Neural progenitor cell (in vitro differentiated cells): ENCODE measurements around the gene CLEC9A. TPM values are rescaled to one million over a fixed set of nuclear protein-coding genes. Genes with fewer than 3 reads are reported as not detected.

Experiments
- DNase-seq: peaks from one replicate; pipeline ENCODE4 v3.0.0-alpha.2; 2016; ENCODE audit warnings: low spot score
- H2AFZ ChIP-seq: fragments of 200-600 bp; sonication (generic); replicated peaks from 2 replicates; pipeline ENCODE4 v1.6.1; 2016; ENCODE audit warnings: antibody characterized with exemption
- H3F3A ChIP-seq: fragments of 200-600 bp; sonication (generic); 2 replicates; pipeline ENCODE4 v1.6.1; 2016; ENCODE audit warnings: antibody characterized with exemption, low read depth
- H3K27ac ChIP-seq: fragments of 200-600 bp; sonication (generic); 2 replicates; pipeline ENCODE4 v1.5.1; 2016; ENCODE audit warnings: mild to moderate bottlenecking
- H3K27me3 ChIP-seq: fragments of 200-600 bp; sonication (generic); 2 replicates; pipeline ENCODE4 v1.6.1; 2016; ENCODE audit warnings: mild to moderate bottlenecking, moderate library complexity
- H3K36me3 ChIP-seq: fragments of 200-600 bp; sonication (generic); 2 replicates; pipeline ENCODE4 v1.5.1; 2016
- H3K4me1 ChIP-seq: fragments of 200-600 bp; sonication (generic); 2 replicates; pipeline ENCODE4 v1.6.1; 2016; ENCODE audit warnings: mixed run types
- H3K4me2 ChIP-seq: fragments of 200-600 bp; sonication (generic); 2 replicates; pipeline ENCODE4 v1.6.1; 2016
- H3K4me3 ChIP-seq: fragments of 200-600 bp; sonication (generic); 2 replicates; pipeline ENCODE4 v1.5.1; 2016
- H3K79me2 ChIP-seq: fragments of 200-600 bp; sonication (generic); 2 replicates; pipeline ENCODE4 v1.6.1; 2016; ENCODE audit warnings: low read depth
- H3K9ac ChIP-seq: fragments of 200-600 bp; sonication (generic); 2 replicates; pipeline ENCODE4 v1.6.1; 2016
- H3K9me3 ChIP-seq: fragments of 200-600 bp; sonication (generic); 2 replicates; pipeline ENCODE4 v1.5.1; 2016; ENCODE audit warnings: low read depth
- H4K20me1 ChIP-seq: fragments of 200-600 bp; sonication (generic); 2 replicates; pipeline ENCODE4 v1.6.1; 2016; ENCODE audit warnings: low read depth
- H3K27ac Mint-ChIP-seq: 3 replicates; pipeline ENCODE4 v1.8.0; 2021; ENCODE audit warnings: mixed read lengths
- H3K27me3 Mint-ChIP-seq: 2 replicates; pipeline ENCODE4 v1.8.0; 2022; ENCODE audit warnings: low read depth, mild to moderate bottlenecking, inconsistent platforms, moderate library complexity, mixed read lengths; ENCODE audit not compliant: insufficient read depth
- H3K36me3 Mint-ChIP-seq: 3 replicates; pipeline ENCODE4 v1.8.0; 2021; ENCODE audit warnings: mixed read lengths
- H3K4me1 Mint-ChIP-seq: 3 replicates; pipeline ENCODE4 v1.8.0; 2021; ENCODE audit warnings: mixed read lengths
- H3K4me3 Mint-ChIP-seq: 3 replicates; pipeline ENCODE4 v1.8.0; 2021; ENCODE audit warnings: mild to moderate bottlenecking, moderate library complexity, mixed read lengths
- H3K9me3 Mint-ChIP-seq: 3 replicates; pipeline ENCODE4 v1.8.0; 2020; ENCODE audit warnings: mixed read lengths
- EZH2 ChIP-seq: fragments of 200-600 bp; sonication (generic); IDR thresholded peaks from 2 replicates; pipeline ENCODE4 v1.6.1; 2017; ENCODE audit warnings: antibody characterized with exemption, mild to moderate bottlenecking, moderate library complexity
- EZH2phosphoT487 ChIP-seq: fragments of 200-600 bp; sonication (generic); IDR thresholded peaks from 2 replicates; pipeline ENCODE4 v1.6.1; 2017; ENCODE audit warnings: antibody characterized with exemption
- total RNA-seq: library from RNA; depleted of rRNA; stranded (reverse); fragments of >200 nt; gene quantifications from 2 replicates; pipeline ENCODE4 v1.2.3, GENCODE V29; 2015; ENCODE audit warnings: low replicate concordance
- TF ChIP-seq, protein P1 (sequence below): fragments of 200-600 bp; sonication (generic); IDR thresholded peaks from 2 replicates; pipeline ENCODE4 v1.5.1; 2017; ENCODE audit warnings: antibody characterized with exemption, mild to moderate bottlenecking

The CLEC9A gene
- total RNA-seq, 1 donor from 2014 or later = not detected

DNA sequence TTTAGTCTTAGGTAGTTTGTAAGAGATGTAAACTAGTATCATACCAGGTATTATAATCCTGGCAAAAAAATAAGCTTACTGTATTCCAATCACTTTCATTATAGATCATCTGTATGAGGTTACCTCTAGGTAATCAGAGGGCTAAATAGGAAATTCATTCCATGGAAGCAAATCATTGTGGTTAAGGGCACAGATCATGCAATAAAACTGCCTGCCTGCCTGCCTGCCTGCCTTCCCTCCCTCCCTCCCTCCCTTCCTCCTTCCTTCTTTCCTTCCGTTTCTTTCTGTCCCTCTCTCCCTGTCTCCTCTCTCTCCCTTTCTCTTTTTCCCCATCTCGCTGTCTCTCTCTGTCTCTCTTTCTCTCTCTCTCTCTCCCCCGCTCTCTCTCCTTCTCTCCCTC, 3.2 kb upstream of the CLEC9A start:
- Mint-ChIP-seq H3K27me3 (peaks cover 4% of the 10 kb centered on the region), H3K36me3 (no peaks in the 10 kb centered on the region), H3K27ac (no peak overlapping the region), H3K9me3 (no peaks in the 10 kb centered on the region), H3K4me3 (no peak overlapping the region), H3K4me1 (no peaks in the 10 kb centered on the region)
- Histone ChIP-seq H3K27ac (no peak overlapping the region), H3K4me2 (no peak overlapping the region), H4K20me1 (no peaks in the 10 kb centered on the region), H3K79me2 (no peaks in the 10 kb centered on the region), H2AFZ (no peak overlapping the region), H3K4me3 (no peak overlapping the region), H3K9me3 (no peaks in the 10 kb centered on the region), H3K9ac (no peak overlapping the region), H3K27me3 (no peaks in the 10 kb centered on the region), H3F3A (no peaks in the 10 kb centered on the region), H3K4me1 (no peaks in the 10 kb centered on the region), H3K36me3 (no peaks in the 10 kb centered on the region)
- no peak for DNase-seq
- TF ChIP-seq EZH2 (no peak), EZH2phosphoT487 (no peak)
- TF ChIP-seq, protein P1, sequence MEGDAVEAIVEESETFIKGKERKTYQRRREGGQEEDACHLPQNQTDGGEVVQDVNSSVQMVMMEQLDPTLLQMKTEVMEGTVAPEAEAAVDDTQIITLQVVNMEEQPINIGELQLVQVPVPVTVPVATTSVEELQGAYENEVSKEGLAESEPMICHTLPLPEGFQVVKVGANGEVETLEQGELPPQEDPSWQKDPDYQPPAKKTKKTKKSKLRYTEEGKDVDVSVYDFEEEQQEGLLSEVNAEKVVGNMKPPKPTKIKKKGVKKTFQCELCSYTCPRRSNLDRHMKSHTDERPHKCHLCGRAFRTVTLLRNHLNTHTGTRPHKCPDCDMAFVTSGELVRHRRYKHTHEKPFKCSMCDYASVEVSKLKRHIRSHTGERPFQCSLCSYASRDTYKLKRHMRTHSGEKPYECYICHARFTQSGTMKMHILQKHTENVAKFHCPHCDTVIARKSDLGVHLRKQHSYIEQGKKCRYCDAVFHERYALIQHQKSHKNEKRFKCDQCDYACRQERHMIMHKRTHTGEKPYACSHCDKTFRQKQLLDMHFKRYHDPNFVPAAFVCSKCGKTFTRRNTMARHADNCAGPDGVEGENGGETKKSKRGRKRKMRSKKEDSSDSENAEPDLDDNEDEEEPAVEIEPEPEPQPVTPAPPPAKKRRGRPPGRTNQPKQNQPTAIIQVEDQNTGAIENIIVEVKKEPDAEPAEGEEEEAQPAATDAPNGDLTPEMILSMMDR = no peak

DNA sequence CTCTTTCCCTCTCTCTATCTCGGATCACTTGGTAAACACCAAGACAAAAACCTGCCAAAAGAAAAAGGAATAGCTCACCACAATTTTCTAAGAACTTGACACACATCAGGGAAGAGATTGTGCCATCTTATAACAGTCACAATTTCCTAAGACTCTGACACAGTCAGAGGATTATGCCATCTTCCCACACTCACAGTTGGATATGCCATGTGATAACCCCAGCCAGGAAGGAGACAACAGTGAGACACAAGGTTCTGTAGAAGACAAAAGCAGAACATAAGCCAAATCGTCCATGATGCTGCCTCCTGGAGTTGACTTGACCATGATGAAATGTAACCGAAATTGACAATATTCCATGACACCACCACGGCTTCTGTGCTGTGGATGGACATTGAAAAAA, 2.8 kb upstream of the CLEC9A start:
- H3K4me1 Mint-ChIP-seq = no peaks in the 10 kb centered on the region
- no peak overlapping the region for H3K4me3 Mint-ChIP-seq
- H3K4me2 ChIP-seq = no peak overlapping the region
- no peaks in the 10 kb centered on the region for H3K36me3 ChIP-seq
- no peaks in the 10 kb centered on the region for H3K36me3 Mint-ChIP-seq
- TF ChIP-seq EZH2phosphoT487 = no peak
- H3K9me3 Mint-ChIP-seq = no peaks in the 10 kb centered on the region
- H3K27me3 Mint-ChIP-seq = peaks cover 4% of the 10 kb centered on the region
- H3K4me1 ChIP-seq = no peaks in the 10 kb centered on the region
- no peak overlapping the region for H3K4me3 ChIP-seq
- no peaks in the 10 kb centered on the region for H3K27me3 ChIP-seq
- H3K27ac Mint-ChIP-seq = no peak overlapping the region
- no peak overlapping the region for H2AFZ ChIP-seq
- H3K9me3 ChIP-seq = no peaks in the 10 kb centered on the region
- H3K9ac ChIP-seq = no peak overlapping the region
- H4K20me1 ChIP-seq = no peaks in the 10 kb centered on the region
- no peak for DNase-seq
- no peaks in the 10 kb centered on the region for H3K79me2 ChIP-seq
- H3F3A ChIP-seq = no peaks in the 10 kb centered on the region
- H3K27ac ChIP-seq = no peak overlapping the region

DNA sequence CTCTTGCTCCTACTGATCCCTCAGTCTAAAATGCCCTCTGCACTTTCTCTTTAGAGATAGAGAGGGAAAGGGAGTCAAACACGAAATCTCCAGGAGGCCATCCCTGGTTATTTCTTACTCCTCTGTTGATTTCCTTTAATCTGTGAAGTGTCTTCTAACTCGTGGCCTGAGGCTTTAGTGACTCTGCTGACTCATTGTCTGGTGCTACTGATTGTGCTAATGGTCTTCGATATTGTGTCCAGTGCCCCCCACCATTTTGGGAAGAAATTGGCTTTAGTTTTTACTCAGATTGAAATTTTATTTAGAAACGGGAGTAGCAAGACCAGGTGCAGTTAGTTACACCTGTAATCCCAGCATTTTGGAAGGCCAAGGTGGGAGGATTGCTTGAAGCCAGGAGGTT, 839 bp downstream of the CLEC9A start:
- Histone ChIP-seq H3K79me2 (no peaks in the 10 kb centered on the region), H3K27ac (no peak overlapping the region), H3K9ac (no peak overlapping the region), H3K4me3 (no peak overlapping the region), H2AFZ (no peak overlapping the region), H3F3A (no peaks in the 10 kb centered on the region), H3K9me3 (no peaks in the 10 kb centered on the region), H3K27me3 (no peaks in the 10 kb centered on the region), H3K36me3 (no peaks in the 10 kb centered on the region), H3K4me1 (no peaks in the 10 kb centered on the region), H3K4me2 (no peak overlapping the region), H4K20me1 (no peaks in the 10 kb centered on the region)
- Mint-ChIP-seq H3K27me3 (peaks cover 2% of the 10 kb centered on the region), H3K36me3 (no peaks in the 10 kb centered on the region), H3K27ac (no peak overlapping the region), H3K4me3 (no peak overlapping the region), H3K4me1 (no peaks in the 10 kb centered on the region), H3K9me3 (no peaks in the 10 kb centered on the region)
- no peak for TF ChIP-seq EZH2phosphoT487
- no peak for TF ChIP-seq EZH2
- TF ChIP-seq, protein P1 = no peak
- DNase-seq = no peak

DNA sequence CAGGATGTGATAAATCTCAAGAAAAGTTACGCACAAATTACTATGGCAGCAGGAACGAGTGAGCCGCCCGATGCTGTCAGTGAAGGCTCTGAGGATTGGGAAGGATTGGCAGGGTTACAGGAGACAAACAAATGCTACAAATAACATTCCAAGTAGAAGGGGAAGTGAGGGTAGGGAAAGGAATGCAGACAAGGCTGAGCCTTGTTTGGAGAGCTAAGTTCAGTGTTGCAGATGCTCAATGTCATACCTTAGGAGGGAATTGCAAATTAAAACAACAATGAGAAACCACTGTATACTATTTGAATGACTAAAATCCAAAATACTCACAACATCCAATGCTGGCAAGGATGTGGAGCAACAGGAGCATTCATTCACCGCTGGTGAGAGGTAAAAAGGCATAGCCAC, 1.3 kb downstream of the CLEC9A start:
- Mint-ChIP-seq H3K27ac (no peak overlapping the region), H3K4me3 (no peak overlapping the region), H3K36me3 (no peaks in the 10 kb centered on the region), H3K4me1 (no peaks in the 10 kb centered on the region), H3K9me3 (no peaks in the 10 kb centered on the region), H3K27me3 (peaks cover under 1% of the 10 kb centered on the region)
- Histone ChIP-seq H2AFZ (no peak overlapping the region), H3F3A (no peaks in the 10 kb centered on the region), H3K4me3 (no peak overlapping the region), H3K4me1 (no peaks in the 10 kb centered on the region), H3K36me3 (no peaks in the 10 kb centered on the region), H4K20me1 (no peaks in the 10 kb centered on the region), H3K9me3 (no peaks in the 10 kb centered on the region), H3K27ac (no peak overlapping the region), H3K79me2 (no peaks in the 10 kb centered on the region), H3K9ac (no peak overlapping the region), H3K27me3 (no peaks in the 10 kb centered on the region), H3K4me2 (no peak overlapping the region)
- no peak for DNase-seq
- TF ChIP-seq EZH2 (no peak), EZH2phosphoT487 (no peak)
- TF ChIP-seq, protein P1 = no peak
